BLaER1 (cell line): ENCODE measurements around the gene SPG11.
"Not testable (repeated sequence)": the region's sequence is repeated elsewhere in the genome, so short reads cannot be mapped to it uniquely, and the experiment has no call there.

ENCODE experiments used
- H3K27ac ChIP-seq: shearing (Covaris generic); formaldehyde crosslinking; 2 replicates; pipeline ENCODE4 v1.8.1; 2022
- H3K27me3 ChIP-seq: shearing (Covaris generic); formaldehyde crosslinking; 2 replicates; pipeline ENCODE4 v1.8.1; 2022
- H3K36me3 ChIP-seq: shearing (Covaris generic); formaldehyde crosslinking; 2 replicates; pipeline ENCODE4 v1.8.1; 2022
- H3K4me1 ChIP-seq: shearing (Covaris generic); formaldehyde crosslinking; 2 replicates; pipeline ENCODE4 v1.8.1; 2022
- H3K4me2 ChIP-seq: shearing (Covaris generic); formaldehyde crosslinking; 2 replicates; pipeline ENCODE4 v1.8.1; 2022
- H3K4me3 ChIP-seq: shearing (Covaris generic); formaldehyde crosslinking; 2 replicates; pipeline ENCODE4 v1.8.1; 2022
- H3K9ac ChIP-seq: shearing (Covaris generic); formaldehyde crosslinking; 2 replicates; pipeline ENCODE4 v1.8.1; 2022
- H3K9me3 ChIP-seq: shearing (Covaris generic); formaldehyde crosslinking; 2 replicates; pipeline ENCODE4 v1.8.1; 2022
- H4K20me1 ChIP-seq: shearing (Covaris generic); formaldehyde crosslinking; 2 replicates; pipeline ENCODE4 v1.8.1; 2022
- Cebpa-rat ChIP-seq: shearing (Covaris generic); IDR thresholded peaks from 2 replicates; pipeline ENCODE4 v1.8.1; 2022

The SPG11 gene

DNA sequence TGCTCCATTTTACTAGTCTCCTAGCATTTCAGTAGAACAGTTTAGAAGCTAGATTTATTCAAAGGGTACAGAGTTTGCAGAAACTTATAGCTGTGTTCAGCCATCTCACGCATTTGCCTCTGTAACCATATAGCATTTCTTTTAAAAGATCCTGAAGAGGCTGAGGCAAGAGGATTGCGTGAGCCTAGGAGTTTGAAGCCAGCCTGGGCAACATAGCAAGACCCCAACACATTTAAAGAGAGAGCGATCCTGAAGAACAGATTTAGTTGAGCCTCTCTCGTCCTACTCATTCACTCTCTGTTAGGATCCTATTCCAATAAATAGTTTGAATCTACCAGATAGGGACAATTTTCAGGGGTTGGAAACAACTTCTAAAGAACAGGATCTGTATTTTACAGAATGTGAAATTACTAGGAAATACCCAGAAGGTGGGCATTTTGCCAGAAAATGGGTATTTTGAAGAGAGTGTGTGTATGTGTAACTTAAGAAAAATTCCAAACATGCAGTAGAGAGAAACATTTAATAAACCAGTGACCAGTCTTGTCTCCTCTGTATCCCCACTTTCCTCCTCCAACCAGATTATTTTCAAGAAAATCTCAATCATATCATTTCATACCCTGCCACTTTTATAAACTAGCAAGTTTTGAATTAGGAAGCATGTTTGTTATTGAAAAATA, 122.0 kb downstream of the SPG11 start:
- no peak for TF ChIP-seq Cebpa-rat
- Histone ChIP-seq H3K9ac (no peak overlapping the region), H3K9me3 (no peaks in the 10 kb centered on the region), H3K4me1 (peaks cover 11% of the 10 kb centered on the region), H3K4me2 (no peak overlapping the region), H3K27ac (no peak overlapping the region), H3K27me3 (no peaks in the 10 kb centered on the region), H3K4me3 (no peak overlapping the region), H4K20me1 (peaks cover 87% of the 10 kb centered on the region), H3K36me3 (peaks cover 49% of the 10 kb centered on the region)

GRCh38 chr15:44537735-44538240, 125.7 kb downstream of the SPG11 start:
- Histone ChIP-seq H4K20me1 (peaks cover 51% of the 10 kb centered on the region), H3K27ac (peak overlapping the region; percentile 96), H3K4me3 (peak overlapping the region; percentile 99), H3K4me2 (peak overlapping the region; percentile 92), H3K9me3 (no peaks in the 10 kb centered on the region), H3K4me1 (peaks cover 25% of the 10 kb centered on the region), H3K9ac (peak overlapping the region; percentile 98), H3K36me3 (peaks cover 28% of the 10 kb centered on the region), H3K27me3 (no peaks in the 10 kb centered on the region)
- TF ChIP-seq Cebpa-rat: no peak

DNA sequence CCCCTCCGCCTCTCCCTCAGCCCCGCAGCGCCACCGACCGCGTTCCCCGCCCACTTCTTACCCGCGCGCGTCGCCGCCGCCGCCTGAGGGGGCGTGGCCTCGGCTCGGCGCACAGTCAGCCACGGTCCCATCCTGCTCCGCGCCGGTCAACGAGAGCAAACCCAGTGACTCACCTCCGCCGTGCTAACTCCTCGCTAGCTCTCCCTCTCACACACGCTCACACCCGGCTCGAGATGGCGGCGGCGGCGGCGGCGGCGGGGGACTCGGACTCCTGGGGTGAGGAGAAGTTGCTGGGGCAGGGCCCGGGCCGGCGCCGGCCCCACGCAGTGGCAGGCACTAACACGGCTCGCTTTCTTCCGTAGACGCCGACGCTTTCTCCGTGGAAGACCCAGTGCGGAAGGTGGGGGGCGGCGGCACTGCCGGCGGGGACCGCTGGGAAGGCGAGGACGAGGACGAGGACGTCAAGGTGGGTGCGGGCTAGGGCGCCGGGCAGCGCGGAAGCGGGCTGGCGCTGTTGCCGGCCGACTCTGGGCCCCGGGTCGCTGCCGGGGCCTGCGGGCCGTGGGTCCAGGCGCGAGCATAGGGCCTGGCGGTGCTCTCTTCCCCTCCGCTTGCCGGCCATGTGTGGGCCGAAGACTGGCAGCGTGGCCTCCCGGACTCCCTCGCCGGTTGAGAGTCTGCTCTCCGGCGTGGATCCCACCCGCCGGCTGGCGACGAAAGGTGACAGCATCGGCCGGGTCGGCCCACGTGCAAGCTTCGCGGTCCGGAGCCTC, 126.3 kb downstream of the SPG11 start, which contains the start of gene EIF3J:
TSS of gene EIF3J (plus strand) at position 186 of the 773 bp plus-strand sequence. CDS start at position 234, 48 bp downstream.
- Histone ChIP-seq H3K9me3 (no peaks in the 10 kb centered on the region), H4K20me1 (peaks cover 45% of the 10 kb centered on the region), H3K9ac (peak within 1 kb of the TSS; percentile 98), H3K4me3 (peak within 1 kb of the TSS; percentile 99), H3K4me1 (peaks cover 25% of the 10 kb centered on the region), H3K36me3 (peaks cover 24% of the 10 kb centered on the region), H3K27ac (peak within 1 kb of the TSS; percentile 96), H3K27me3 (no peaks in the 10 kb centered on the region), H3K4me2 (peak within 1 kb of the TSS; percentile 96)
- no peak for TF ChIP-seq Cebpa-rat

DNA sequence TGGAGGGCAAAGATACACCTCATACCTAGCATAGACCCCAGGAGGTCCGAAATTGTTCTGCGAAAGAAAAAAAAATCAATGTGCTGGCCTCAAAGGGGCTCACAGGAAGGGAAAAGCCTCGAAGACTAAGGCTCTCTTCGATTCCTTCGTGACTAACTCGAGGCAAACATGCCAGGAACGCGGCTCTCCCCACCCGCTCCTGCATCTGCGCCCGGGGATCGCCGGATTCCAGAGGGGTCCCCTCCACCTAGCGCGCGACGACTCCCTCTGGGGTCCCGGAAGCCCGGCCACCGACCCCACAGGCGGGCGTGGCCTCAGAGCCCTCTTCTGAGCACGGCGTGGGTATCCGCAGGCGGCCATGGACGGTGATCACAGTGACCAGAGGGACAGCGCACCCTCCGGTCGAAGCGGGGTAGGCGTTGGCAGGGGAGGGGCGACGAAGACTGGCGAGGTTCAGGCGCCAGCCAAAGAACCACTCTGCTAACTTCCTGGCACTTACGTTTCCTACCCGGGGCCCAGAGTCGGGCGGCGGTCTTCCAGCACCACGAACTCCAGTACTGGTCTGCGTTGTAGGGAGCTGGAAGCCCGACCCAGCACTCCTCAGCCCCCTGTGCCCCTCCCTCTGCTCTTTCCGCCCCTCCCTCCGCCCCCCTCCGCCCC, 127.0 kb downstream of the SPG11 start:
- Histone ChIP-seq H3K4me3 (peak overlapping the region; percentile 99), H3K27ac (peak overlapping the region; percentile 83), H3K27me3 (no peaks in the 10 kb centered on the region), H3K9me3 (no peaks in the 10 kb centered on the region), H3K36me3 (peaks cover 22% of the 10 kb centered on the region), H3K4me1 (peaks cover 25% of the 10 kb centered on the region), H3K4me2 (peak overlapping the region; percentile 96), H3K9ac (peak overlapping the region; percentile 84), H4K20me1 (peaks cover 38% of the 10 kb centered on the region)
- TF ChIP-seq Cebpa-rat: no peak

DNA sequence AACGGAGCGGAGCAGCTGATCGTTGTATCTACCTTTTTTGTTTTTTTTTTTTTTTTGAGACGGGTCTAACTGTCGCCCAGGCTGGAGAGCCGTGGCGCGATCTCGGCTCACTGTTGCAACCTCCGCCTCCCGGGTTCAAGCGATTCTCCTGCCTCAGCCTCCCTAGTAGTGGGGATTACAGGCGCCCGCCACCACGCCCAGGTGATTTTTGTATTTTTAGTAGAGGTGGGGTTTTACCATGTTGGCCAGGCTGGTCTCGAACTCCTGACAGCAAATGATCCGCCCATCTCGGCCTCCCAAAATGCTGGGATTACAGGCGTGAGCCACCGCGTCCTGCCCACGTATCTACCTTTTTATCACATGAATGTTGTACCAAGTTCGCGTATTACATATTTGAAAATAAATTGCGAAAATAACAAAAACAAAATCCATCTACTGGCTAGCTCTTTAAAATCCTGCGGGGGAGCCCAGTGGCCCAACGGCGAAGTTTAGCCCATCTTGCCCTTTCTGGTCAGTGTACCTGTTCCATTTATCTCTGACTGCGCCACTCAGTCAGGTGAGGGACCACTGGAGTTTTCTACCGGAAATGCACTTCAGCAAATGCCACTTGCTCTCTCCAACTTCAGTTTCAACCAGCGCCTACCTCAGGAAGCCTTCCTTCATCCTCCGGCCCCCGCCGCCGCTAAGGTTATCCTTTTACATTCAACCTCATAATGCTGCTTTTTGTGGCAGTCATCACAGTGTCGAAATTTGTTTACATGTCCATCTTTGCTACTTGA, 127.8 kb downstream of the SPG11 start:
- peak overlapping the region; percentile 99 for H3K4me3 ChIP-seq
- no peaks in the 10 kb centered on the region for H3K9me3 ChIP-seq
- peaks cover 25% of the 10 kb centered on the region for H3K4me1 ChIP-seq
- peaks cover 15% of the 10 kb centered on the region; the same call in 1 of the 2 replicates for H3K36me3 ChIP-seq
- no peak for TF ChIP-seq Cebpa-rat
- peak overlapping the region; percentile 83 for H3K27ac ChIP-seq
- peak overlapping the region; percentile 84 for H3K9ac ChIP-seq
- H3K27me3 ChIP-seq: no peaks in the 10 kb centered on the region
- peak overlapping the region; percentile 96 for H3K4me2 ChIP-seq
- peaks cover 30% of the 10 kb centered on the region for H4K20me1 ChIP-seq

GRCh38 chr15:44535092-44535491, 128.4 kb downstream of the SPG11 start:
- H3K4me2 ChIP-seq: peak overlapping the region; percentile 96; the same call in 1 of the 2 replicates
- H3K9ac ChIP-seq: no peak overlapping the region
- H3K9me3 ChIP-seq: no peaks in the 10 kb centered on the region
- H3K36me3 ChIP-seq: peaks cover 9% of the 10 kb centered on the region; the same call in 1 of the 2 replicates
- peaks cover 28% of the 10 kb centered on the region for H4K20me1 ChIP-seq
- no peak for TF ChIP-seq Cebpa-rat
- H3K27me3 ChIP-seq: no peaks in the 10 kb centered on the region
- H3K27ac ChIP-seq: no peak overlapping the region
- H3K4me3 ChIP-seq: no peak overlapping the region
- H3K4me1 ChIP-seq: peaks cover 25% of the 10 kb centered on the region

GRCh38 chr15:44532689-44533088, 130.8 kb downstream of the SPG11 start:
- no peaks in the 10 kb centered on the region for H3K36me3 ChIP-seq
- H4K20me1 ChIP-seq: peaks cover 13% of the 10 kb centered on the region
- TF ChIP-seq Cebpa-rat: no peak
- no peak overlapping the region for H3K4me2 ChIP-seq
- H3K9ac ChIP-seq: no peak overlapping the region
- no peaks in the 10 kb centered on the region for H3K9me3 ChIP-seq
- H3K27me3 ChIP-seq: no peaks in the 10 kb centered on the region
- H3K4me3 ChIP-seq: no peak overlapping the region
- H3K27ac ChIP-seq: no peak overlapping the region
- H3K4me1 ChIP-seq: peaks cover 14% of the 10 kb centered on the region

- not testable (repeated sequence) for H3K4me2 ChIP-seq, H3K4me3 ChIP-seq, H3K9ac ChIP-seq, H3K27me3 ChIP-seq, H3K9me3 ChIP-seq, H3K27ac ChIP-seq, H4K20me1 ChIP-seq, H3K36me3 ChIP-seq
- peaks cover 14% of the 10 kb centered on the region for H3K4me1 ChIP-seq
Measured at GRCh38 chr15:44532275-44532674, 131.2 kb downstream of the SPG11 start.

DNA sequence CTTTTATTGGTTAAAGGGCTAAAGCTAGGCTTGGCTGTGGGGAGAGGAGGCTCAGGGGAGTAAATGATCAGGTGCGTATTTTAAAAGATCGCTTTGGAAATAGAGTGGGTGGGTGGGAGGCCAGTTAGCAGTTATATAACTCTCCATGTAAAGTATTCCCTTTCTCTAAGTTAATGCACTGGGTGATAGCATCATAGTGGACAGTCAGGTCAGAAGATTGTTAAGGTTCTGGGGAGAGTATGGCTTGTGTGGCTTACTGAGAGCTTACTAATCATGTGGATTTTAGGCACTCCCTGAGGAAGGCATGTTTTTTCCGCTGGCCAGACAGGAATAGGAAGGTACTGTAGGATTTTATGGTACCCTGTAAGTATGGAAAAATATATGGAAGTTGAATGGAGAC, 132.8 kb downstream of the SPG11 start:
- H3K27ac ChIP-seq: no peak overlapping the region
- H3K9me3 ChIP-seq: no peaks in the 10 kb centered on the region
- no peak overlapping the region for H3K9ac ChIP-seq
- H3K27me3 ChIP-seq: no peaks in the 10 kb centered on the region
- 0 out of 2 replicates have a peak, but pooled peaks cover 7% of the 10 kb centered on the region for H4K20me1 ChIP-seq
- H3K4me2 ChIP-seq: no peak overlapping the region
- peaks cover 14% of the 10 kb centered on the region; the same call in 1 of the 2 replicates for H3K36me3 ChIP-seq
- TF ChIP-seq Cebpa-rat: no peak
- H3K4me1 ChIP-seq: peaks cover 9% of the 10 kb centered on the region
- no peak overlapping the region for H3K4me3 ChIP-seq
